Stimulated activated CD8-positive, alpha-beta memory T cell treated with anti-CD3 and anti-CD28 coated beads, Interleukin-7, amount 100 ng/mL, for 4 hours (primary cell): Measurements from ENCODE around the gene ZNF106.

Experiments used
- DNase-seq, 2 donors: peaks; one replicate each; pipeline ENCODE4 v3.0.0-alpha.2; 2020; ENCODE audit warnings: low read depth in 2 of 2

ZNF106 gene

DNA sequence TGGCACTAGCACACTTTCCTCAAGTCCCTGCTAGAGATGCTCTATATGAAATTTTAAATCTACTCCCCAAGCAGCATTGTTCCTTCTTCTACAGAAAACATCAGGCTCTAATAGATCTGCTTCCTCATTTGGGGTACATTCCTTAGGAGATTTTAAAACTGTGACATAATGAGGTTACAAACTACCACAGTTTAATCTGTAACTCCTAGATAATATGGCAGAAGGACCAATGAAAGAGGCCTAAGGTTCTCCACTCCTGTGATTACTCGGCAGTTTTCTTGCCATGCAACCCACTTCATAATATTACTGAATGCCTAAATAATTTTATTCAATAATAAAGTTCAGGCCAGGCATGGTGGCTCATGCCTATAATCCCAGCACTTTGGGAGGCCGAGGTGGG is 16.1 kb downstream of the ZNF106 start:
- DNase-seq, result no peak

DNA sequence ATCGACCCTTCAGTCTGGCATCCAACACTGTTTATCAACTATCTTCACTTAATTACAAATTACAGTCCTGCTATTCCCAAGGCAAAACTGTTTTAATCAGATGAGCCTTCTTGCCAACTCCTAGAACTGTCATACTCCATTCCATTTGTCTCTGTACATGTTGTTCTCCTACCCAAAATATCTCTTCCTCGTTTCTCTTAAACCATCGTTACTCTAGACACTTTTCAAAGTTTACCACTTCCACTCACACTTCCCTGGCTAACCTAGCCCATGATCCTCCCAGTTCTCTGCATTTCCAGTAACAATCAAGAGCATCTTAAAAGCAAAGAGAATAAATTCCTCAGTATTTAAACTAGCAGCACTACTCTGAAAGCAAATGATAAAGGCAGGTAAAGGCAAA is 19.9 kb downstream of the ZNF106 start:
- no peak for DNase-seq

DNA sequence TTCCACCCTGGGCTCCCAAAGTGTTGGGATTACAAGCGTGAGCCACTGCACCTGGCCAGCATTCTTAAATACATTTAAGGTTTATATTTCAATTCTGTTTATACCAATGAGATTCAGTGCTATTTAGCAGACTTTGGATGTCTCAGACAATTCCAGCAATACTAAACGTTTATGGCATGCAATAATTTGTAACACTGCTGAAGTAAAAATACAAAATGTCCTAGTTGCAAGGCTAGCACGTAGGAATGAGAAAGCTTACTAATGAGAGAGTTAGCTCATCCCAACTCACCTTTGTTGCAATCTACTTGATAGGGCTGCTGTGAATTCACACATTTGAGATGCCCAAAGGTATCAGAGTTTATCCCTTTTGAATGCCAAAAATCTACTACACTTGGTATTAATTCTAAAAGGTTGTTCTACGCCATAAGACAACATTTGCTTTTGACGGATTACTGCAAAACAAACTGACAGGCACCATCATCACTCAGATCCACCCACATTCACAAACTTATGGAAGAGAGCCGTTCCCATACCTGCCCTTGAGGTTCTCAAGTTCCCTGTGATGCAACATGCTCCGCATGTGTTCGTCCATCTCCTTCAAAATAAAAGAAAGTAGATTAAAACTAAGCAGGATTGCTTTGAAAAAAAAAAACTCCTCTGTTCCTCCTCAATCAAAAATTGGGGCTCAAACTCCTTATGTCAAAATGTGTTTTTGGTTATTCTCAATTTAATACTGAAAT is 25.3 kb downstream of the ZNF106 start:
- DNase-seq, result no peak

GRCh38 chr15:42461261-42461660 is 29.7 kb downstream of the ZNF106 start:
- DNase-seq, result no peak

- DNase-seq, result no peak
These were observed 33.2 kb downstream of the ZNF106 start for GRCh38 chr15:42457445-42458442.

GRCh38 chr15:42456971-42457370 is 34.0 kb downstream of the ZNF106 start:
- DNase-seq, result no peak

DNA sequence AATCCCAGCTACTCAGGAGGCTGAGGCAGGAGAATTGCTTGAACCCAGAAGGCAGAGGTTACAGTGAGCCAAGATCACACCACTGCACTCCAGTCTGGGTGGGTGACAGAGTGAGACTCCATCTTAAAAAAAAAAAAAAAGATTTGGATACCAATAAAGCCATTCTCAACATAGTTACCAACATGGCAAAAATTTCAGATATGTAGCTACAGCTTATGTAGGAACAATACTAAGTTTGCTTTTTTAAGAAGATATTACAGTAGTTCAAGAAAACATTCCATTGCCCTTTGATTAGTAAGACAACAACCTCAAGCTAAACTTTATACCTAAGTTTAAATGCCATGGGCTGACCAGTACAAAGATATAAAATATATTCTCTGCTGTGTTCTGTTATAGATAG is 34.4 kb downstream of the ZNF106 start:
- no peak for DNase-seq

GRCh38 chr15:42453826-42454225 is 37.1 kb downstream of the ZNF106 start:
- no peak for DNase-seq

GRCh38 chr15:42450425-42450790 is 40.5 kb downstream of the ZNF106 start:
- DNase-seq, result no peak

GRCh38 chr15:42449770-42450424 is 41.0 kb downstream of the ZNF106 start:
- no peak for DNase-seq

- no peak for DNase-seq
These were observed 42.7 kb downstream of the ZNF106 start for GRCh38 chr15:42448281-42448680.

DNA sequence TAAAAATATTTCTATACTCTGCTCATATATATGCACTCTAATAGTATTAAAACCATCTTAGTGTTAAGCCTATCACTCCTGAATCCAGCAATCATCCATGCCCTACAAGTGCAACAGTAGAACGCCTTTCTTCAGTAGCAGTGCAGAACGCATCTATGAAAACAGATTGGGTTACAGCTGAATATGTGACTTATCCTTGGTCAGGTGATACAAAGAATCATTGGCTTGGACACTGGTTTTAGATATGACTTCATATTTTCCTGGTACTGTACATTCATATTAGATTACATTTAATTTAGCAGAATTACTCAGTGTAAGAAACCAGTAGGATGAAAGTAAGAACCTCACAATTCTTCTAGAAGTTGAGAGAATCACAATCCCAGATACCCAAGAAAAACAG is 43.3 kb downstream of the ZNF106 start:
- DNase-seq, result no peak

DNA sequence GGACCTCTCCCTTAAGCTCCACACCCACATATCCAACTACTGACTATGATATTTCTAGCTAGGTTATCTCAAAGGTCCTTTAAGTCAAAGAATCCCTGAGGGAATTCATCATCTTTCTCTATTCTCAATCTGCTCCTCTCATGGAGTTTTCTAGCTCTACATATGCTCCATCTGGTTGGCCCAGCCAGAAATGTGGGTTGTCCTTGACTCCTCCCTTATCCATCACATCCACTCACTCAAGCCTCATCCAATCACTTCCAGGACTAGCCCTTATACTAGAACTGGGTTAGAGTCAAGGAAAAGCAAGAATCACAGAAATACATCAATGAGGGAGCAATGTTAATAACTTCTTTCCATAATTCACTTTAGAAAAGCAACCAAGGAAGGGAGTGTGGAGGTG is 45.4 kb downstream of the ZNF106 start:
- DNase-seq, result no peak

DNA sequence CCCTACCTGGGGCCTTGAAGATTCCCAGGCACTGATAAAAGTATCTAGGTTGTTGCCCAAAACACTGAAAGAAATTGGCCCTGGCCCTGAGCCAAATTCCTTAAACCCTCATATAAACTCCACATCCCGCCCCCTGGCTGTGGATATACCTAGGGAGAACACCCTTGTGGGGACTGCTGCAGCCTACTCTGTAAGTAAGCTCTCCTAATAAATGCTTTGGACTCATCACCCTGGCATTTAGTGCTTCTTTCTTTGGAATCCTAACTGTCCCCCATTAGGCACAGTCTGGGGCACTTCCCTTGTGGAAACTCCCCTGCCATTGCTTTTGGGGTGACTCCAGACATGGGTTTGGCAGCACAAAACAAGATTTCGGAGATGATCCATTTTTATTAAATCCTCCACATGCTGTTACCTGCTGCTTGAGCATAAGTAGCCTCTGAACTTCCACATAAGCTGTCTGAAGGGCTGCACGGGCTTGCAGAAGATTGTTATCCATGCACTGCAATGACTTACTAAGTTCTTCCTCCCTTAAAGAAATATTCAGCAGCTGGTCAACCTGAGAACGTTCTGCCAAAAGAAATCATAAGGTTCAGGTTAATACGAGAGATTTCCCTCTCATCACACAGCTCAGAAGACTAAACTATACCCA is 46.4 kb downstream of the ZNF106 start:
- no peak for DNase-seq

- DNase-seq, result no peak
These were observed 63.3 kb downstream of the ZNF106 start for GRCh38 chr15:42427429-42428223.

- no peak for DNase-seq
These were observed 69.6 kb downstream of the ZNF106 start for GRCh38 chr15:42421376-42421775.

DNA sequence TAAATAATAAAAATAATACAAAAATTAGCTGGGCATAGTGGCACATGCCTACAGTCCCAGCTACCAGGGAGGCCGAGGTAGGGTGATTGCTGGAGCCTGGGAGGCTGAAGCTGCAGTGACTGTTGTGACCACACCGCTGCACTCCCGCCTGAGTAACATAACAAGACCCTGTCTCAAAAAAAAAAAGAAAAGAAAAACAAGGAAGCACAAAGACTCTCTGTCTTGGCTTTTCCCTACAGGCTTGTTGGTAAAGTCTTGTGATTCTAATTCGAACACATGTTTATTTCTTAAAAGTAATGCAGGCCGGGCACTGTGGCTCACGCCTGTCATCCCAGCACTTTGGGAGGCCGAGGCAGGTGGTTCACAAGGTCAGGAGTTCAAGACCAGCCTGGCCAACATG is 71.6 kb downstream of the ZNF106 start:
- DNase-seq, result no peak

- DNase-seq, result no peak
These were observed 77.0 kb downstream of the ZNF106 start for GRCh38 chr15:42413920-42414319.

DNA sequence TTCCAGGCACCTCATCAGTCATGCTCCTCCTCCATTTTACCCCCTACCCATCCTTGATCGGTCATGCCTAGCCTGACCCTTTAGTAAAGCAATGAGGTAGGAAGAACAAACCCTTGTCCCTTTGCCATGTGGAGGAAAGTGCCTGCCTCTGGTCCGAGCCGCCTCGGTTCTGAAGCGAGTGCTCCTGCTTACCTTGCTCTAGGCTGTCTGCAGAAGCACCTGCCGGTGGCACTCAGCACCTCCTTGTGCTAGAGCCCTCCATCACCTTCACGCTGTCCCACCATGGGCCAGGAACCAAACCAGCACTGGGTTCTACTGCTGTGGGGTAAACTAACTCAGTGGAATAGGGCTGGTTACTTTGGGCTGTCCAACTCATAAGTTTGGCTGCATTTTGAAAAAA is 79.1 kb downstream of the ZNF106 start:
- DNase-seq, result no peak

DNA sequence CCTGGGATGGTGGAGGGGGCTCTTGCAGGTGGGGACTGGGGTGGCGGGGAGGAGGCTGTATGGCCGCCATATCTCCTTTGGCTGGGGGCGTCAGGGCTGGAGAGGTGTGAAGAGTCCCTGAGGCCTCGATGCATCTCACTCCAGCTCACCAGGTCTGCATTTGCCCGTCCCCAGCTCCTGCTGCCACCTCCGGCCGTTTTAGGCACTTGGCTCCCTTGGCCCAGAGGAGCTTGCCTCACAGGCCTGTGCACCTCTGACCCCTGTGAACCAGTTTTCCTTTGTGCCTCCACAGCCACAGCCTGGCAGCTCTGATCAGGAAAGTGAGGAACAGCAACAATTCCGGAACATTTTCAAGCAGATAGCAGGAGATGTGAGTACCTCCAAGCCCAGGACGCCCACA is 81.9 kb downstream of the ZNF106 start:
- DNase-seq, result no peak

DNA sequence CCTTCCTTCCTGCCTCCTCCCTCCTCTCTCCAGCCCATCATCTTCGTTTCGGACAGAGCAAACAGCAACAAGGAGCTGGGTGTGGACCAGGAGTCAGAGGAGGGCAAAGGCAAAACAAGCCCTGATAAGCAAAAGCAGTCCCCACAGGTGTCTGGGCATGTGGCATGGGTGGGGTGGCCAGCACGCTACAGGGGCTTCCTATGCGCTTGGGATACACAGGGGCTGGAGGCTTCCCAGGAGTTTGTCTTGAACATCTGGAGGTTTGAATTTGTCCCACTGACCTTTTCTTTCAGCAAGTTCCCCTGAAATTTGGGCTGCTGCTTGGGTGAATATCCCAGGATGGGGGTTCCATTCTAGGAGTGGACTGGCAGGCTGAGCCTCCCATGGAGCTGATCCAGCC is 82.8 kb downstream of the ZNF106 start:
- no peak for DNase-seq
